Measurements from ENCODE around the gene TXLNG. TPM values are rescaled to one million over a fixed set of nuclear protein-coding genes. Genes with fewer than 3 reads are reported as not detected.

Gene TXLNG
- total and polyA plus RNA-seq, 2 of the 4 experiments (the other 2 are of a cell fraction), result 7.0 to 9.7 TPM

GRCh38 chrX:16838202-16839066, 52.2 kb downstream of the TXLNG start:
- no TSS peak for BruUV-seq (replicated peaks)
- TF ChIP-seq BHLHE40 (IDR thresholded peaks at IDR 0.05; ENCODE audit: low read depth, low read length), result peak; percentile 82
- TF ChIP-seq, protein P1, sequence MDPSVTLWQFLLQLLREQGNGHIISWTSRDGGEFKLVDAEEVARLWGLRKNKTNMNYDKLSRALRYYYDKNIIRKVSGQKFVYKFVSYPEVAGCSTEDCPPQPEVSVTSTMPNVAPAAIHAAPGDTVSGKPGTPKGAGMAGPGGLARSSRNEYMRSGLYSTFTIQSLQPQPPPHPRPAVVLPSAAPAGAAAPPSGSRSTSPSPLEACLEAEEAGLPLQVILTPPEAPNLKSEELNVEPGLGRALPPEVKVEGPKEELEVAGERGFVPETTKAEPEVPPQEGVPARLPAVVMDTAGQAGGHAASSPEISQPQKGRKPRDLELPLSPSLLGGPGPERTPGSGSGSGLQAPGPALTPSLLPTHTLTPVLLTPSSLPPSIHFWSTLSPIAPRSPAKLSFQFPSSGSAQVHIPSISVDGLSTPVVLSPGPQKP (IDR thresholded peaks at IDR 0.05; ENCODE audit: borderline replicate concordance, low read depth, low read length), result no peak
- TF ChIP-seq CEBPB (IDR thresholded peaks at IDR 0.05; ENCODE audit: low read depth, low read length), result peak; percentile 92

More at GRCh38 chrX:16838202-16839066, 52.2 kb downstream of the TXLNG start:
- peaks cover 11% of the 10 kb centered on the region for H3K4me1 ChIP-seq (ENCODE audit: control insufficient read depth, insufficient read depth, low read length)
- H3K9me3 ChIP-seq (ENCODE audit: control insufficient read depth, insufficient read depth, low read length), result no peaks in the 10 kb centered on the region
- H3K27me3 ChIP-seq (ENCODE audit: control insufficient read depth, insufficient read depth, low read length), result no peaks in the 10 kb centered on the region
- DNase-seq, result peak; percentile 80
- H2AK5ac ChIP-seq (ENCODE audit: low read depth, low read length), result peak overlapping the region; percentile 12; the same call in 1 of the 2 replicates
- no peak overlapping the region for H3K56ac ChIP-seq (ENCODE audit: extremely low read depth, insufficient read depth, low read length)
- H2AFZ ChIP-seq (replicated peaks; ENCODE audit: low read length, poor library complexity), result no peak overlapping the region
- H3K14ac ChIP-seq (replicated peaks; ENCODE audit: low read depth, low read length), result peak overlapping the region; percentile 12
- peak overlapping the region; percentile 64 for H2BK120ac ChIP-seq (ENCODE audit: low read depth, low read length)
- peak overlapping the region; percentile 17 for H2BK20ac ChIP-seq (ENCODE audit: low read depth, low read length)
- in situ Hi-C loops (cut with MboI; ENCODE audit: low sequenced_read_pairs), result loop anchor here (25.0 kb wide), 1 partner anchor 849 kb away; no protein-coding TSS in a partner anchor
- peak overlapping the region; percentile 4 for H2AK9ac ChIP-seq (replicated peaks; ENCODE audit: low read depth, low read length, poor library complexity)
- H3K4me3 ChIP-seq (ENCODE audit: insufficient read depth, low read depth, low read length), result no peak overlapping the region
- no peak overlapping the region; the same call in 2 of the 3 replicates for H2BK15ac ChIP-seq (ENCODE audit: low read depth, low read length)
- peaks cover 0 to 7% of the 10 kb centered on the region in 2 experiments; a peak in 1 of 4 replicates for H3K79me1 ChIP-seq (ENCODE audit: low read depth in 1 of 2, low read length in 2 of 2)
- H4K20me1 ChIP-seq (ENCODE audit: insufficient read depth, low read length), result no peaks in the 10 kb centered on the region
- ChIA-PET POLR2A (ENCODE audit: unreplicated experiment) (no interaction called here), CTCF (interaction anchor here (1.1 kb wide), 1 partner anchor 208 kb away, joined by 3 read pairs; no protein-coding TSS in a partner anchor)
- no peak overlapping the region; the same call in 1 of the 2 replicates for H4K5ac ChIP-seq (ENCODE audit: low read depth, low read length)
- peak; percentile 68 for ATAC-seq (ENCODE audit: low read depth)
- peak overlapping the region; percentile 31 for H2BK5ac ChIP-seq (ENCODE audit: low read depth, low read length, poor library complexity, severe bottlenecking)
- peak overlapping the region in 1 of 2 experiments; percentile 45; a peak in 1 of 4 replicates for H4K8ac ChIP-seq (ENCODE audit: low read depth in 2 of 2, low read length in 2 of 2)
- peak overlapping the region; percentile 38 for H4K91ac ChIP-seq (ENCODE audit: insufficient read depth, low read depth, low read length)
- peak overlapping the region; percentile 49 for H3K4ac ChIP-seq (ENCODE audit: low read depth, low read length)
- intact Hi-C loops (cut with micrococcal nuclease), result no loop called here
- H3K36me3 ChIP-seq (ENCODE audit: control insufficient read depth, insufficient read depth, low read length), result peaks cover 26% of the 10 kb centered on the region
- peaks cover 5% of the 10 kb centered on the region; the same call in 1 of the 2 replicates for H3K9me1 ChIP-seq (ENCODE audit: insufficient read depth, low read length)
- H3K4me2 ChIP-seq (ENCODE audit: low read depth, low read length), result no peak overlapping the region; the same call in 1 of the 2 replicates
- WGBS, 2 experiments (ENCODE audit: extremely low coverage in 2 of 2, insufficient read length in 1 of 2), result 45% methylated on average over 4 of the region's 11 CpGs; no CpG with 5 or more reads in 1 of the 2 experiments
- peak overlapping the region; percentile 31; the same call in 1 of the 2 replicates for H3K27ac ChIP-seq (ENCODE audit: insufficient read depth, low read length)
- H3K18ac ChIP-seq (ENCODE audit: low read depth, low read length), result peak overlapping the region; percentile 48
- H3K9ac ChIP-seq (ENCODE audit: low read depth, low read length), result no peak overlapping the region
- dilution Hi-C loops (cut with HindIII; ENCODE audit: low sequenced_read_pairs, unreplicated experiment), result no loop called here
- H3K23ac ChIP-seq (ENCODE audit: low read depth, low read length), result no peak overlapping the region

Data from IMR-90 (cell line).